Cardiac muscle cell (in vitro differentiated cells and primary cell): ENCODE data around the gene HSD11B2. TPM values are rescaled to one million over a fixed set of nuclear protein-coding genes. Genes with fewer than 3 reads are reported as not detected.

ENCODE experiments used
- DNase-seq, 2 donors: peaks; one replicate each; pipeline versions ENCODE4 v3.0.0 to v3.0.0-alpha.2; 2010 to 2017; ENCODE audit warnings: low read depth in 1 of 2, low spot score in 1 of 2
- H3K27ac ChIP-seq: fragments of 200-600 bp; sonication (generic); 2 replicates; pipeline ENCODE4 v1.5.1; 2016
- H3K27me3 ChIP-seq: fragments of 200-600 bp; sonication (generic); 2 replicates; pipeline ENCODE4 v1.6.0; 2016; ENCODE audit warnings: control low read depth
- H3K36me3 ChIP-seq: fragments of 200-600 bp; sonication (generic); 2 replicates; pipeline ENCODE4 v1.5.1; 2016; ENCODE audit warnings: control low read depth
- H3K4me1 ChIP-seq: fragments of 200-600 bp; sonication (generic); 2 replicates; pipeline ENCODE4 v1.8.1; 2017; ENCODE audit warnings: low read depth, mild to moderate bottlenecking, mixed run types
- H3K4me3 ChIP-seq: fragments of 200-600 bp; sonication (generic); 2 replicates; pipeline ENCODE4 v1.5.1; 2016; ENCODE audit warnings: mild to moderate bottlenecking
- H3K9me3 ChIP-seq: fragments of 200-600 bp; sonication (generic); 2 replicates; pipeline ENCODE4 v1.5.1; 2017; ENCODE audit warnings: low read depth, mild to moderate bottlenecking, control low read depth
- polyA plus RNA-seq: library from polyadenylated mRNA; unstranded; fragments of >200 nt; fragmentation: Nextera tagmentation; extraction: Ambion mirVana; gene quantifications from 2 replicates; pipeline ENCODE4 v1.2.1, GENCODE V29; 2016
- total RNA-seq: library from RNA; depleted of rRNA; stranded (reverse); fragments of >200 nt; gene quantifications from 2 replicates; pipeline ENCODE4 v1.2.3, GENCODE V29; 2016
- TF ChIP-seq, protein P1 (sequence below): IDR thresholded peaks from 2 replicates; pipeline ENCODE4 v1.5.1; 2012; ENCODE audit warnings: low read depth, mild to moderate bottlenecking, low read length

HSD11B2 gene
- total and polyA plus RNA-seq, 2 experiments from 2014 or later: 0.36 to 0.84 TPM

DNA sequence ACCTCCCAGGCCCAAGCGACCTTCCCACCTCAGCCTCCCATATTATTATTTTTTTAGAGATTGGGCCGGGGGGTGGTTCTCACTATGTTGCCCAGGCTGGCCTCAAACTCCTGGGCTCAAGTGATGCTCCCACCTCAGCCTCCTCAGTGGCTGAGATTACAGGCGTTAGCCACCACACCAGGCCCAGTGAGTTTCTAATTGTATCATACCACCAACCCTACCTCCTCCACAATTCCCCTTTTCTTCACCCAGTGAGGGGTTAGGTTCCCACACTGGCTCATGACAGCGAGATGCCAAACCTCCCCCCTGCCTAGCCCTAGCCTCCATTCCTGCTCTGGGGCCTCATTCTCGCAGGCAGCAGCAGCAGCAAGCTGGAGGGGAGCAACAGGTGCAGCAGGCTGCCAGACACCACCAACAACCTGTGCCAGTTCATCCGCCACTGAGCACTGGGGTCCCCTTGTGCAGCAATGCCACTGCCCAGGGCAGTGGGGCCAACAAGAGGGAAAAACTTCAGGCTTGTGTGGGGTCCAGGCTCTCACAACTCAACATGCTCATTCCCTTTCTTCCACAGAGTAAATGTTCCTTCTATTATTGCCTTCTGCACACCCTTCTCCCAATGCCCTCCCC lies 41.0 kb downstream of the HSD11B2 start:
- Histone ChIP-seq H3K27me3 (no peaks in the 10 kb centered on the region), H3K27ac (no peak overlapping the region), H3K36me3 (no peaks in the 10 kb centered on the region), H3K4me3 (no peak overlapping the region), H3K9me3 (no peaks in the 10 kb centered on the region), H3K4me1 (peaks cover 8% of the 10 kb centered on the region)
- TF ChIP-seq, protein P1, sequence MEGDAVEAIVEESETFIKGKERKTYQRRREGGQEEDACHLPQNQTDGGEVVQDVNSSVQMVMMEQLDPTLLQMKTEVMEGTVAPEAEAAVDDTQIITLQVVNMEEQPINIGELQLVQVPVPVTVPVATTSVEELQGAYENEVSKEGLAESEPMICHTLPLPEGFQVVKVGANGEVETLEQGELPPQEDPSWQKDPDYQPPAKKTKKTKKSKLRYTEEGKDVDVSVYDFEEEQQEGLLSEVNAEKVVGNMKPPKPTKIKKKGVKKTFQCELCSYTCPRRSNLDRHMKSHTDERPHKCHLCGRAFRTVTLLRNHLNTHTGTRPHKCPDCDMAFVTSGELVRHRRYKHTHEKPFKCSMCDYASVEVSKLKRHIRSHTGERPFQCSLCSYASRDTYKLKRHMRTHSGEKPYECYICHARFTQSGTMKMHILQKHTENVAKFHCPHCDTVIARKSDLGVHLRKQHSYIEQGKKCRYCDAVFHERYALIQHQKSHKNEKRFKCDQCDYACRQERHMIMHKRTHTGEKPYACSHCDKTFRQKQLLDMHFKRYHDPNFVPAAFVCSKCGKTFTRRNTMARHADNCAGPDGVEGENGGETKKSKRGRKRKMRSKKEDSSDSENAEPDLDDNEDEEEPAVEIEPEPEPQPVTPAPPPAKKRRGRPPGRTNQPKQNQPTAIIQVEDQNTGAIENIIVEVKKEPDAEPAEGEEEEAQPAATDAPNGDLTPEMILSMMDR: no peak
- no peak for DNase-seq

DNA sequence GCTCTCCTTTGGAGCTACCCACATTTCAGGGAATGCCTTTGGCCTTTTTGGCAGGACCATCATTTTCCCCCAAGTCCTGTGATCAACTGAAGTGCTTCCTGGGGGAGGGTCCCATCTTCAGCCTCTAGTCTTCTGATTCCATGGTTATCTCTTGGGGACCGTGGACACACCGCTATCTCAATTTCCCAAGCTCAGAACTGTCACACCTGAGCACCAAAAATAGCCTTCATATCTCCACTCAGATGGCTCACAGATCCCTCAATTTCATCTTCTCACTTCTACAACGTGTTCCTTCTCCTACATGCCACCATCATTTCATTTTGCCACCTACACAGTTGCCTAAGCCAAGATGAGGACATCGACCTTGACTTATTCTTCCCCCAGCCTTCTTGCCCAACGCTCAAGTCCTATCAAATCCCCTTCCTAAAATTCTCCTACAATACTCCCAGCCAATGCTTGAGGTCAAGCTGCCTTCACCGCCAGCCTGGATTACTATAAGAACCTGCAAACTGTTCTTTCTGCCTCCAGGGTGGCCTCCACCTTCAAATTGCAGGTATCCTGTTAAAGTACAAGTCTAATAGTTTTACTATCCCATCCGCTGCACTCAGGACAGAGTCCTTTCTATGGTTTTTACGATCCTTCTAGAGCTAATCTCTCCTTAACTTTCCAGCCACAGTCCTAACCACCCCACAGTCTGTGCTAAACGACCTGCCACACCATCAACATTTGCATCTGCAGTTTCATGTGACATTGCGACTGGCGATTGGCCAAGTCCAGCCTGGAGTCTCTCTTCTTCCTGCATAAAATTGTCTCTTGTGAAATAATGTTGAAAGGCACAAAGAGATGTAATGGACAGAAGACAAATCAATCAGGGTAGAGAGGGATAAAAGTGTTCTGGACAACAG lies 43.9 kb downstream of the HSD11B2 start:
- Histone ChIP-seq H3K27ac (peak overlapping the region; percentile 69), H3K27me3 (no peaks in the 10 kb centered on the region), H3K36me3 (no peaks in the 10 kb centered on the region), H3K9me3 (no peaks in the 10 kb centered on the region), H3K4me1 (peaks cover 12% of the 10 kb centered on the region), H3K4me3 (no peak overlapping the region)
- no peak for DNase-seq
- TF ChIP-seq, protein P1: no peak

DNA sequence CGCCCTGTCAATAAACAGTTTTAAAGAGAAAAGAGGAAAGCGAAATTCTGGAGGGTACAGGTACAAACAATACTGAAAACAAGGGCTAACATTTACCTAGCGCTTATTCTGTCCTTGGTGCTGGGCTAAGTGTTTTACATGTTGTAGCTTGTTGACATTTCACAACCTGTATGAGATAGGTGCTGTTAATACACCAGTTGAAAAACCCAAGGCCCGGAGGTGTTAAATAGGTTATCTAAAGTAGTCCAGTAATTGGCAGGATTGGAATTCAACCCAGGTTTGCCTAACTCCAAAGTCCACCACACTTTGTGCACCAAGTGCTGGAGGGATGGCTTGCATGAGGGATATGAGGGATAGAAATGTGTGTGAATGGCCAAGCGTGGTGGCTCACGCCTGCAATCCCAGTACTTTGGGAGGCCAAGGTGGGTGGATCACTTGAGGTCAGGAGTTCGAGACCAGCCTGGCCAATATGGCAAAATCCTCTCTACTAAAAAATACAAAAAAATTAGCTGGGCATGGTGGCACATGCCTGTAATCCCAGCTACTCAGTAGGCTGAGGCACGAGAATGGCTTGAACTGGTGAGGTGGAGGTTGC lies 47.1 kb downstream of the HSD11B2 start:
- peaks cover 19% of the 10 kb centered on the region for H3K4me1 ChIP-seq

DNA sequence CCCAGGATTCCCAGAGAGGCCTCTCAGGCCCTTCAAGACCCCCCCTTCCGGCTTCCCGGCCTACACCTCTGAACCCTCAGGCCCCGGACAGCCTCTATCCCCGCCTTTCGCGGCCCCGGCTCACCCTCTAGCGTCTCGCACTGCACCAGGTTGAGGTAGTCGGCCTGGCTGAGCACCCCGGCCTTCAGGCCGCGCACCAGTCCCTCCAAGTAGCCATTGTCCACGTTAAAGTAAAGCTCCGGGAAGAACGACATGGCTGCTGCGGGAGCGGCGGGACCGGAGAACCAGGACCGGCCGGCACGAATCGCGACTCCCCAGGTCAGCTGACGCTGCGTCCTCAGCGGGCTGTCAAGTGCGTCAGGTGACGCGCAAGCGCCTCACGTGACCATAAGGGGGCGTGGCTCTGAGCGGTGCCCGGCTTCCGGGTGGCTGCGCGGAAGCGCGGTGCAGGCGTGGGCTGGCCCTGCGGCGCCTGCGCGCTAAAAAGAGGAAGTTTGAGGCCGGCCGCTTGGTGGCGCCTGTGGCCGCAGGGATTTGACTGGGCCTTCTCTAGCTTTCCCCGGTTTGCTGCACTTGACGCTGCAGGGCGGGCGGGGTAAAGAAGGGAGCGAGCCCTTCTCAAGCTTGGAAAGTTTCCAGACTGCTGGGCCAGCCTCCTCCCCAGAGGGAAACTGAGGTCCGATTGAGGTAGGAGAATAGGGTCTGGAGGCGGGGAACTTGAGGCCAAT lies 50.1 kb downstream of the HSD11B2 start, which contains the start of gene ATP6V0D1:
Gene ATP6V0D1, minus strand, starts transcription at position 325 of the 728 bp plus-strand sequence. Its CDS starts 71 bp downstream, at position 254.
- Histone ChIP-seq H3K4me1 (peaks cover 15% of the 10 kb centered on the region), H3K27ac (peak within 1 kb of the TSS; percentile 96), H3K9me3 (no peaks in the 10 kb centered on the region), H3K27me3 (no peaks in the 10 kb centered on the region), H3K36me3 (no peaks in the 10 kb centered on the region), H3K4me3 (peak within 1 kb of the TSS; percentile 70)
- TF ChIP-seq, protein P1: peak; percentile 88
- DNase-seq: peak; percentile 98 to 99

More for the DNA sequence above, 47.1 kb downstream of the HSD11B2 start:
- no peak for DNase-seq
- Histone ChIP-seq H3K27me3 (no peaks in the 10 kb centered on the region), H3K27ac (no peak overlapping the region), H3K4me3 (no peak overlapping the region), H3K36me3 (no peaks in the 10 kb centered on the region), H3K9me3 (no peaks in the 10 kb centered on the region)
- TF ChIP-seq, protein P1: no peak

DNA sequence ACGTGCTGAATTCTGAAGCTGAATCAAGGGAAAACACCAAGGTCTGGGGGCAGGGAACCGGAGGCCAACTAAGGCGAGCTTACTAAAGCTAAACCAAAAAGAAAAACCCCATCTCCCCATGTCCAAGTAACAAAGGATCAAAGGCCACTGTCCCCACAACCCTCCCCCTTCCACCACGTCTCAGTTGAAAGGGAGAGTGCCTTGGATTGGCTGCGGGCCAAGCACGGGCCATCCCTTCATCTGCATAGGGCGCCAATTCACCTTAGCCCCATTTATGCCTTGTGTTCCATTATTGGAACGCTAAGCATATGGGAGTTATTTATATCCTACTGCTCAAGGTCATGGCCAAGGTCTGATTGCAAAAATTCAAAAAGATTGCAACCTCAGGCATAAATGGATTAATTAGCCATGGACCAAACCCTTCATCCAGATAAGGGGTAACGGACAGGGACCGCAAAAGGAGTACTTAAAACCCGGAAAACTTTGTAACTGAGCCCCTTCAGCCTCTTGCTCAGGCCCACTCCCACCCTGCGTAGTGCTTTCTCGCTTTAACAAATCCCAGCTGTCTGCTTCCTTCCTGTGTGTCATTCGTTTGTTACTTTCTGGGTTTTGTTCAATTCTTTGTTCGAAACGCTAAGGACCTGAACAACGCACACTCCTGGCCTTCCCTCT lies 50.8 kb downstream of the HSD11B2 start:
- TF ChIP-seq, protein P1: no peak
- H3K4me1 ChIP-seq: peaks cover 15% of the 10 kb centered on the region
- H3K4me3 ChIP-seq: peak overlapping the region; percentile 11
- H3K27me3 ChIP-seq: no peaks in the 10 kb centered on the region
- H3K36me3 ChIP-seq: no peaks in the 10 kb centered on the region
- peak overlapping the region; percentile 50 for H3K27ac ChIP-seq
- H3K9me3 ChIP-seq: no peaks in the 10 kb centered on the region
- peak in 1 of 2 donors; percentile 45 for DNase-seq
